H9 (cell line): ENCODE data around the gene ZMYND12. TPM values are rescaled to one million over a fixed set of nuclear protein-coding genes. Genes with fewer than 3 reads are reported as not detected.
"Not testable (repeated sequence)": the region's sequence is repeated elsewhere in the genome, so short reads cannot be mapped to it uniquely, and the experiment has no call there.

Source experiments
- DNase-seq: peaks from one replicate; pipeline ENCODE4 v3.0.0-alpha.2; 2017
- H2AFZ ChIP-seq: one replicate; pipeline ENCODE4 v1.6.1; 2013; ENCODE audit warnings: mild to moderate bottlenecking, low read length, control low read depth, moderate library complexity
- H2AK5ac ChIP-seq: 2 replicates; pipeline ENCODE4 v1.6.1; 2013; ENCODE audit warnings: low read length, control low read depth, mixed read lengths; ENCODE audit not compliant: insufficient read length
- H2BK120ac ChIP-seq: one replicate; pipeline ENCODE4 v1.6.1; 2013; ENCODE audit warnings: low read depth, mild to moderate bottlenecking, low read length, control low read depth, inconsistent platforms; ENCODE audit not compliant: poor library complexity, severe bottlenecking
- H2BK12ac ChIP-seq: 2 replicates; pipeline ENCODE4 v1.6.1; 2013; ENCODE audit warnings: low read length, control low read depth, mixed read lengths, low read depth; ENCODE audit not compliant: insufficient read length
- H2BK15ac ChIP-seq: 2 replicates; pipeline ENCODE4 v1.6.1; 2013; ENCODE audit warnings: low read depth, low read length, control low read depth
- H2BK20ac ChIP-seq: one replicate; pipeline ENCODE4 v1.6.1; 2013; ENCODE audit warnings: low read depth, mild to moderate bottlenecking, low read length, control low read depth, inconsistent platforms; ENCODE audit not compliant: poor library complexity, severe bottlenecking
- H2BK5ac ChIP-seq: 2 replicates; pipeline ENCODE4 v1.6.1; 2013; ENCODE audit warnings: low read length, control low read depth, mixed read lengths; ENCODE audit not compliant: insufficient read length
- H3K14ac ChIP-seq: 2 replicates; pipeline ENCODE4 v1.6.1; 2013; ENCODE audit warnings: low read length, control low read depth; ENCODE audit not compliant: insufficient read depth
- H3K18ac ChIP-seq: 2 replicates; pipeline ENCODE4 v1.6.1; 2013; ENCODE audit warnings: low read depth, mild to moderate bottlenecking, mixed read lengths, low read length, control low read depth; ENCODE audit not compliant: insufficient read length
- H3K23ac ChIP-seq: 2 replicates; pipeline ENCODE4 v1.6.1; 2013; ENCODE audit warnings: low read length, control low read depth, mixed read lengths, low read depth; ENCODE audit not compliant: insufficient read length
- H3K23me2 ChIP-seq: 2 replicates; pipeline ENCODE4 v1.6.1; 2013; ENCODE audit warnings: low read depth, mild to moderate bottlenecking, mixed read lengths, low read length, control low read depth; ENCODE audit not compliant: insufficient read length, poor library complexity, severe bottlenecking
- H3K27ac ChIP-seq: 2 replicates; pipeline ENCODE4 v1.5.1; 2013; ENCODE audit warnings: low read length, control low read depth, mixed read lengths, low read depth; ENCODE audit not compliant: insufficient read length
- H3K27me3 ChIP-seq: 2 replicates; pipeline ENCODE4 v1.6.1; 2013; ENCODE audit warnings: low read length, control low read depth, inconsistent platforms; ENCODE audit not compliant: insufficient read depth
- H3K4ac ChIP-seq: 2 replicates; pipeline ENCODE4 v1.6.1; 2013; ENCODE audit warnings: low read depth, mild to moderate bottlenecking, control low read depth, inconsistent platforms, low read length, moderate library complexity
- H3K4me1 ChIP-seq: 2 replicates; pipeline ENCODE4 v1.6.1; 2013; ENCODE audit warnings: low read length, control low read depth, inconsistent platforms; ENCODE audit not compliant: insufficient read depth
- H3K4me2 ChIP-seq: 2 replicates; pipeline ENCODE4 v1.6.1; 2013; ENCODE audit warnings: low read length, control low read depth, mixed read lengths; ENCODE audit not compliant: insufficient read length, insufficient read depth
- H3K56ac ChIP-seq: 2 replicates; pipeline ENCODE4 v1.6.1; 2013; ENCODE audit warnings: low read depth, mild to moderate bottlenecking, mixed read lengths, low read length, control low read depth; ENCODE audit not compliant: insufficient read length
- H3K79me1 ChIP-seq: 2 replicates; pipeline ENCODE4 v1.6.1; 2013; ENCODE audit warnings: low read depth, mild to moderate bottlenecking, moderate library complexity, low read length, control low read depth, inconsistent platforms; ENCODE audit not compliant: insufficient read depth, poor library complexity, severe bottlenecking
- H3K79me2 ChIP-seq: 2 replicates; pipeline ENCODE4 v1.6.1; 2013; ENCODE audit warnings: low read length, control low read depth, inconsistent platforms; ENCODE audit not compliant: insufficient read depth
- H3K9ac ChIP-seq: 2 replicates; pipeline ENCODE4 v1.6.1; 2013; ENCODE audit warnings: low read length, control low read depth, mixed read lengths; ENCODE audit not compliant: insufficient read length; ENCODE audit errors: extremely low read depth
- H3K9me3 ChIP-seq: one replicate; pipeline ENCODE4 v1.6.1; 2013; ENCODE audit warnings: low read depth, low read length, inconsistent platforms; ENCODE audit not compliant: control insufficient read depth
- H3T11ph ChIP-seq: one replicate; pipeline ENCODE4 v1.6.1; 2013; ENCODE audit warnings: mild to moderate bottlenecking, low read length, control low read depth, inconsistent platforms
- H4K20me1 ChIP-seq: one replicate; pipeline ENCODE4 v1.6.1; 2013; ENCODE audit not compliant: control insufficient read depth, insufficient read length, insufficient read depth
- H4K5ac ChIP-seq: 2 replicates; pipeline ENCODE4 v1.6.1; 2013; ENCODE audit warnings: low read depth, mild to moderate bottlenecking, mixed read lengths, low read length, control low read depth; ENCODE audit not compliant: insufficient read length
- H4K8ac ChIP-seq: replicated peaks from 2 replicates; pipeline ENCODE4 v1.6.1; 2013; ENCODE audit warnings: low read length, control low read depth, mixed read lengths, low read depth; ENCODE audit not compliant: insufficient read length
- H4K91ac ChIP-seq: 2 replicates; pipeline ENCODE4 v1.6.1; 2013; ENCODE audit warnings: low read depth, mild to moderate bottlenecking, moderate library complexity, mixed read lengths, low read length, control low read depth; ENCODE audit not compliant: insufficient read length
- H3K27ac Mint-ChIP-seq, 3 experiments: 2 replicates in 2 of 3; 3 replicates in 1 of 3; pipeline ENCODE4 v1.8.0; 2020 to 2021; ENCODE audit warnings: mixed read lengths in 3 of 3, mild to moderate bottlenecking in 1 of 3, moderate library complexity in 1 of 3
- H3K27me3 Mint-ChIP-seq: 2 replicates; pipeline ENCODE4 v1.8.0; 2021; ENCODE audit warnings: low read depth, mild to moderate bottlenecking, moderate library complexity, mixed read lengths
- H3K36me3 Mint-ChIP-seq, 3 experiments: 2 replicates in 2 of 3; 3 replicates in 1 of 3; pipeline ENCODE4 v1.8.0; 2020 to 2021; ENCODE audit warnings: low read depth in 3 of 3, mixed read lengths in 3 of 3; ENCODE audit not compliant: insufficient read depth in 1 of 3
- H3K4me1 Mint-ChIP-seq, 2 experiments: 2 replicates each; pipeline ENCODE4 v1.8.0; 2020; ENCODE audit warnings: mixed read lengths in 2 of 2
- H3K4me3 Mint-ChIP-seq, 2 experiments: 2 replicates in 1 of 2; 3 replicates in 1 of 2; pipeline ENCODE4 v1.8.0; 2020 to 2021; ENCODE audit warnings: mild to moderate bottlenecking in 2 of 2, mixed read lengths in 2 of 2, moderate library complexity in 1 of 2
- H3K9me3 Mint-ChIP-seq, 2 experiments: 2 replicates in 1 of 2; 3 replicates in 1 of 2; pipeline ENCODE4 v1.8.0; 2020; ENCODE audit warnings: mild to moderate bottlenecking in 2 of 2, mixed read lengths in 2 of 2, moderate library complexity in 1 of 2
- WGBS: extraction: QIAGEN DNeasy Blood & Tissue Kit; methylation state at CpG from one replicate; pipeline ENCODE4 v1.1.7; 2013; ENCODE audit warnings: missing lambda C conversion rate, low lambda C conversion rate, mixed read lengths; ENCODE audit not compliant: insufficient read length; ENCODE audit errors: extremely low coverage; 5-methylcytosine and 5-hydroxymethylcytosine counted together
- total RNA-seq: library from RNA; stranded (reverse); gene quantifications from 2 replicates; pipeline ENCODE4 v1.2.1, GENCODE V29; 2021
- TF ChIP-seq, protein P1 (sequence below): fragments of 200-600 bp; sonication (generic); conservative IDR thresholded peaks from 3 replicates; pipeline ENCODE4 v1.8.0; 2021; ENCODE audit warnings: antibody characterized with exemption, mild to moderate bottlenecking

Gene ZMYND12
- total RNA-seq, 1 experiment from 2014 or later: 0.42 TPM

DNA sequence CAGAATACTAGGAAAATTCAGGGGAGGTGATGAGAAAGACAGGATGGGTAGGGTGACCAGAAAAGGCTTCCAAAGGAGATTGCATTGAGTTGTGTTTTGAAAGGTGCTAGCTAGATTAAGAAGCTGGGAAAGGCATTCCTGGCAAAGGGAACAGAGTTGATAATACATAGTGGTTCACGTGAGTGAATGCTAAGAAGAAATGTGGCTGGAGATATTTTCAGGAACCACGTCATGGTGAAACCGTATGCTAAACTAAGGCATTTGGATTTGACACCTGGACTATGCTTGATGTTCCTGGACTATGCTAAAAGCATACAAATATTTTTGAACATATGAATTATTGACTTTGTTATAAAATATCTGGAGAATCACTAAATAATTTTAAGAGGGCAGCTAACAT lies 22.0 kb upstream of the ZMYND12 start:
- no peaks in the 10 kb centered on the region for H3K36me3 Mint-ChIP-seq
- Histone ChIP-seq H2BK120ac (no peak overlapping the region), H3K4me2 (no peak overlapping the region), H3K18ac (no peak overlapping the region), H2BK15ac (no peak overlapping the region), H4K91ac (no peak overlapping the region), H3K14ac (no peak overlapping the region), H3K23ac (no peak overlapping the region), H3K27ac (no peak overlapping the region), H3K79me1 (no peaks in the 10 kb centered on the region), H3K9ac (no peak overlapping the region), H3K56ac (no peak overlapping the region), H3T11ph (no peak overlapping the region), H2BK5ac (no peak overlapping the region), H2AK5ac (no peak overlapping the region), H3K4me1 (no peaks in the 10 kb centered on the region), H2BK20ac (no peak overlapping the region), H3K4ac (no peak overlapping the region), H4K8ac (no peak overlapping the region), H3K23me2 (peaks cover 2% of the 10 kb centered on the region), H3K79me2 (no peaks in the 10 kb centered on the region), H2AFZ (no peak overlapping the region), H3K9me3 (no peaks in the 10 kb centered on the region), H4K20me1 (no peaks in the 10 kb centered on the region), H3K27me3 (no peaks in the 10 kb centered on the region), H2BK12ac (no peak overlapping the region), H4K5ac (no peak overlapping the region)
- DNase-seq: no peak
- WGBS: no CpG with 5 or more reads among the region's 3 CpGs
- no peaks in the 10 kb centered on the region for H3K9me3 Mint-ChIP-seq
- TF ChIP-seq, protein P1, sequence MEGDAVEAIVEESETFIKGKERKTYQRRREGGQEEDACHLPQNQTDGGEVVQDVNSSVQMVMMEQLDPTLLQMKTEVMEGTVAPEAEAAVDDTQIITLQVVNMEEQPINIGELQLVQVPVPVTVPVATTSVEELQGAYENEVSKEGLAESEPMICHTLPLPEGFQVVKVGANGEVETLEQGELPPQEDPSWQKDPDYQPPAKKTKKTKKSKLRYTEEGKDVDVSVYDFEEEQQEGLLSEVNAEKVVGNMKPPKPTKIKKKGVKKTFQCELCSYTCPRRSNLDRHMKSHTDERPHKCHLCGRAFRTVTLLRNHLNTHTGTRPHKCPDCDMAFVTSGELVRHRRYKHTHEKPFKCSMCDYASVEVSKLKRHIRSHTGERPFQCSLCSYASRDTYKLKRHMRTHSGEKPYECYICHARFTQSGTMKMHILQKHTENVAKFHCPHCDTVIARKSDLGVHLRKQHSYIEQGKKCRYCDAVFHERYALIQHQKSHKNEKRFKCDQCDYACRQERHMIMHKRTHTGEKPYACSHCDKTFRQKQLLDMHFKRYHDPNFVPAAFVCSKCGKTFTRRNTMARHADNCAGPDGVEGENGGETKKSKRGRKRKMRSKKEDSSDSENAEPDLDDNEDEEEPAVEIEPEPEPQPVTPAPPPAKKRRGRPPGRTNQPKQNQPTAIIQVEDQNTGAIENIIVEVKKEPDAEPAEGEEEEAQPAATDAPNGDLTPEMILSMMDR: no peak
- H3K4me1 Mint-ChIP-seq: peaks cover 3 to 4% of the 10 kb centered on the region in 2 experiments
- H3K4me3 Mint-ChIP-seq: no peak overlapping the region
- no peaks in the 10 kb centered on the region; the same call in 1 of the 2 replicates for H3K27me3 Mint-ChIP-seq
- H3K27ac Mint-ChIP-seq: no peak overlapping the region

DNA sequence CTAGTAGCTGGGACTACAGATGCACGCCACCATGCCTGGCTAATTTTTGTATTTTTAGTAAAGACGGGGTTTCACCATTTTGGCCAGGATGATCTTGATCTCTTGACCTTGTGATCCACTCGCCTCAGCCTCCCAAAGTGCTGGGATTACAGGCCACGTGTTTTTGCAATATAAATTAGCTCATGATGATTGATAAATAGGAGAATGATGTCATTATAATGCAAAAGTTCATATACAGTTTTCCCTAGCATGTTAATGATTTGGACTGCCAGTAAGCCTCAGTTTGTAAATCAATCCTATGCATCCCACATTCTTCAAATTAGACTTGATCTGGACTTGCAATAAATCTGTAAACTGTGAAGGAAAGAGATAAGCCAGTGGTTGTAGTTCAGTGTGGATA lies 21.5 kb upstream of the ZMYND12 start:
- not testable (repeated sequence) for H3K4me2 ChIP-seq, H4K5ac ChIP-seq, H2BK15ac ChIP-seq, H2BK20ac ChIP-seq, H2AK5ac ChIP-seq, H3K23ac ChIP-seq, H3K9ac ChIP-seq, H3K79me1 ChIP-seq, H2BK12ac ChIP-seq, H3K79me2 ChIP-seq, H3K27ac Mint-ChIP-seq, H2BK120ac ChIP-seq, H3K9me3 Mint-ChIP-seq, H3K27me3 Mint-ChIP-seq, H4K20me1 ChIP-seq, H2BK5ac ChIP-seq, H3K56ac ChIP-seq, H3K9me3 ChIP-seq, H3K36me3 Mint-ChIP-seq, H3K14ac ChIP-seq, H2AFZ ChIP-seq, H3K4me1 Mint-ChIP-seq, H3K18ac ChIP-seq, H3K27ac ChIP-seq, H3K4ac ChIP-seq, H3K4me3 Mint-ChIP-seq, H3T11ph ChIP-seq, H3K23me2 ChIP-seq, DNase-seq, H3K4me1 ChIP-seq, H4K91ac ChIP-seq, H4K8ac ChIP-seq, H3K27me3 ChIP-seq
- no CpG with 5 or more reads among the region's 4 CpGs for WGBS
